Progenitor cell of endocrine pancreas (in vitro differentiated cells): ENCODE data around the gene HPS5. TPM values are rescaled to one million over a fixed set of nuclear protein-coding genes. Genes with fewer than 3 reads are reported as not detected.
"Not testable (repeated sequence)": the region's sequence is repeated elsewhere in the genome, so short reads cannot be mapped to it uniquely, and the experiment has no call there.

Source experiments
- DNase-seq: peaks from one replicate; pipeline ENCODE4 v3.0.0; 2021; ENCODE audit warnings: low spot score; ENCODE audit not compliant: unreplicated experiment
- H3K27ac Mint-ChIP-seq: 2 replicates; pipeline ENCODE4 v1.8.0; 2021; ENCODE audit warnings: mild to moderate bottlenecking, moderate library complexity, mixed read lengths
- H3K27me3 Mint-ChIP-seq: 2 replicates; pipeline ENCODE4 v1.8.0; 2021; ENCODE audit warnings: mixed read lengths
- H3K36me3 Mint-ChIP-seq: 2 replicates; pipeline ENCODE4 v1.8.0; 2022; ENCODE audit warnings: mixed read lengths; ENCODE audit not compliant: insufficient read depth
- H3K4me1 Mint-ChIP-seq: 2 replicates; pipeline ENCODE4 v1.8.0; 2021; ENCODE audit warnings: low read depth, mixed read lengths
- H3K4me3 Mint-ChIP-seq: 2 replicates; pipeline ENCODE4 v1.8.0; 2021; ENCODE audit warnings: low read depth, mild to moderate bottlenecking, moderate library complexity, mixed read lengths
- H3K9me3 Mint-ChIP-seq: 2 replicates; pipeline ENCODE4 v1.8.0; 2021; ENCODE audit warnings: low read depth, mixed read lengths
- total RNA-seq: library from RNA; stranded (reverse); gene quantifications from 2 replicates; pipeline ENCODE4 v1.2.1, GENCODE V29; 2021
- TF ChIP-seq, protein P1 (sequence below): fragments of 200-600 bp; sonication (generic); IDR thresholded peaks from one replicate; pipeline ENCODE4 v1.5.0; 2021; ENCODE audit warnings: antibody characterized with exemption, mild to moderate bottlenecking; ENCODE audit not compliant: unreplicated experiment

The HPS5 gene
- total RNA-seq, 1 donor from 2014 or later, result 17.6 TPM

DNA sequence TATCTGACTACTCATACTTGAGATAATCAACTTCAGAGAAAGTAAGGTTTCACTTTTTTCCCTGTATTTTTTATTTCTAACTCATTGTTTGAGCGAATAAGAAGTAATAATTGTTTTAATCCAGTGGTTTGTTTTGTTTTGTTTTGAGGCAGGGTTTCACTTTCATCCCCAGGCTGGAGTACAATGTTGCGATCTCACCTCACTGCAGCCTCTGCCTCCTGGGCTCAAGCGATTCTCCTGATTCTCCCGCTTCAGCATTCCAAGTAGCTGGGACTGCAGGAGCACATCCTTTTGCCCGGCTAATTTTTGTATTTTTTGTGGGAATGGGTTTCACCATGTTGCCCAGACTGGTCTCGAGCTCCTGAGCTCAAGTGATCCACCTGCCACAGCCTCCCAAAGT lies 9.0 kb upstream of the HPS5 start:
- no peak overlapping the region for H3K4me3 Mint-ChIP-seq
- no peaks in the 10 kb centered on the region for H3K9me3 Mint-ChIP-seq
- peaks cover 6% of the 10 kb centered on the region for H3K36me3 Mint-ChIP-seq
- no peak overlapping the region for H3K27ac Mint-ChIP-seq
- TF ChIP-seq, protein P1, sequence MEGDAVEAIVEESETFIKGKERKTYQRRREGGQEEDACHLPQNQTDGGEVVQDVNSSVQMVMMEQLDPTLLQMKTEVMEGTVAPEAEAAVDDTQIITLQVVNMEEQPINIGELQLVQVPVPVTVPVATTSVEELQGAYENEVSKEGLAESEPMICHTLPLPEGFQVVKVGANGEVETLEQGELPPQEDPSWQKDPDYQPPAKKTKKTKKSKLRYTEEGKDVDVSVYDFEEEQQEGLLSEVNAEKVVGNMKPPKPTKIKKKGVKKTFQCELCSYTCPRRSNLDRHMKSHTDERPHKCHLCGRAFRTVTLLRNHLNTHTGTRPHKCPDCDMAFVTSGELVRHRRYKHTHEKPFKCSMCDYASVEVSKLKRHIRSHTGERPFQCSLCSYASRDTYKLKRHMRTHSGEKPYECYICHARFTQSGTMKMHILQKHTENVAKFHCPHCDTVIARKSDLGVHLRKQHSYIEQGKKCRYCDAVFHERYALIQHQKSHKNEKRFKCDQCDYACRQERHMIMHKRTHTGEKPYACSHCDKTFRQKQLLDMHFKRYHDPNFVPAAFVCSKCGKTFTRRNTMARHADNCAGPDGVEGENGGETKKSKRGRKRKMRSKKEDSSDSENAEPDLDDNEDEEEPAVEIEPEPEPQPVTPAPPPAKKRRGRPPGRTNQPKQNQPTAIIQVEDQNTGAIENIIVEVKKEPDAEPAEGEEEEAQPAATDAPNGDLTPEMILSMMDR, result no peak
- H3K27me3 Mint-ChIP-seq, result no peaks in the 10 kb centered on the region
- no peaks in the 10 kb centered on the region for H3K4me1 Mint-ChIP-seq
- no peak for DNase-seq

DNA sequence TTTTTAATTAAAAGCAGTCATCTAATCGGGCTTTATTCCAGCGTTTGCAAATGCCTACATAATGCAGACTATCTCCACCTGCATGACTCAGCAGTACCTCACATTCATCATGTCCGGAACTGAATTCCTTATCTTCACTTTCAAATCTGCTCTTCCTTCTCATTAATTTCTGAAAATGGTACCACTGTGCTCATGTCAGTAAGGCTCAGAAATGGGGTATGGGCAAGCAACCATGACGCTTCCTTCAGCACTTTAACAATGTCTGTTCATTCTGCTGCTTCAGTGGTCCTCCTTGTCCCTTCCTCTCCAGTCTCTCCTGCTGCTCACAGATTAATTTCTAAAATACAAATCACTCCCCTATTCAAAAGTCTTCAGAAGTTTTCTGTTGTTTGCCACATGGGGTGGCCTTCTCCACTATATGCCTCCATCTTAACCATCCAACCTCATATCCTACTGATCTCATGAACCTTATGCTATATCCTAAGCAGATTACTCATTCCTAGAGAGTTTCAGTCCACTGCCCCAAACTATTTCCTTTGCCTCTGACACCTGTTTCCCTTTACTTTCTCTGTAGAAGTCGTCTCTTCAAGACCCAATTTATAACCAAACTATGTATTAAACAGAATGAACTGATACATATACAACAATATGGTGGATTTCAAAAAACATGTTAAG lies 7.4 kb upstream of the HPS5 start:
- DNase-seq, result no peak
- H3K9me3 Mint-ChIP-seq, result no peaks in the 10 kb centered on the region
- H3K4me1 Mint-ChIP-seq, result peaks cover 7% of the 10 kb centered on the region
- peaks cover 6% of the 10 kb centered on the region for H3K36me3 Mint-ChIP-seq
- H3K27me3 Mint-ChIP-seq, result no peaks in the 10 kb centered on the region
- TF ChIP-seq, protein P1, result no peak
- H3K4me3 Mint-ChIP-seq, result no peak overlapping the region
- peak overlapping the region; percentile 0 for H3K27ac Mint-ChIP-seq

DNA sequence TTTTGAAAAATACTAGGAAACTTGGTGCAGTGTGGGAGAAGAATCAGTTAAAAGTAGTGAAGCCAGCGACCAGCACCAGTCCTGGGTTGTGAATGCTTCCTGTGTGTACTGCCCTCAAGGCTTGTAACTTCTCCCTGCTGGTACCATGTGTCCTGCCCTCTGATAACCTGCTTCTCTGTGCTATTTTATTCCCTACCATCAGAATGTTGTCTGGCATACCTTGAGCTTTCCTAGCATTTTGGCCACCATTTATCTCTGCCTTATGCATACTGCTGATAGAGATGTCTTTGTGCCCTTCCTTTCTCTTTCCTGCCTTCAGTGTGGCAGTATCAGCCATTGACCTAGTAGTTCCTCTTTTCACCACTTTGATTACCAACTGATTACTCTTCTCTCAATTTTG lies 2.4 kb upstream of the HPS5 start:
- H3K36me3 Mint-ChIP-seq, result peaks cover 4% of the 10 kb centered on the region
- DNase-seq, result no peak
- no peaks in the 10 kb centered on the region for H3K27me3 Mint-ChIP-seq
- peak overlapping the region; percentile 36 for H3K4me3 Mint-ChIP-seq
- TF ChIP-seq, protein P1, result no peak
- H3K4me1 Mint-ChIP-seq, result peaks cover 33% of the 10 kb centered on the region
- H3K9me3 Mint-ChIP-seq, result no peaks in the 10 kb centered on the region
- H3K27ac Mint-ChIP-seq, result peak overlapping the region; percentile 30

DNA sequence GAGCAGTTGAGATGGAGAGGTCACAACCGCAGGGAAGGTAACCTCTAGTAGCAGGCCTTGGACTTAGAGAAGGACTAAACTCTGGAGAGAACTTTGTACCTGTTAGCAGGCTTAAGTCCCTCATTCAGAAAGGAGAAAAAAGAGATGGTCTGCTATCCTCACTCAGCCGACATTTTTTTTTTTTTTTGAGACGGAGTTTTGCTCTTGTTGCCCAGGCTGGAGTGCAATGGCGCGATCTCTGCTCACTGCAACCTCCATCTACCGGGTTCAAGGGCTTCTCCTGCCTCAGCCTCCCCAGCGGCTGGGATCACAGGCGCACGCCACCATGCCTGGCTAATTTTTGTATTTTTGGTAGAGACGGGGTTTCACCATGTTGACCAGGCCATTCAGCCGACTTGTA lies 1.9 kb upstream of the HPS5 start:
- not testable (repeated sequence) for H3K27me3 Mint-ChIP-seq, H3K36me3 Mint-ChIP-seq, H3K27ac Mint-ChIP-seq, H3K9me3 Mint-ChIP-seq, DNase-seq
- Mint-ChIP-seq H3K4me3 (peak overlapping the region; percentile 98), H3K4me1 (peaks cover 38% of the 10 kb centered on the region)

DNA sequence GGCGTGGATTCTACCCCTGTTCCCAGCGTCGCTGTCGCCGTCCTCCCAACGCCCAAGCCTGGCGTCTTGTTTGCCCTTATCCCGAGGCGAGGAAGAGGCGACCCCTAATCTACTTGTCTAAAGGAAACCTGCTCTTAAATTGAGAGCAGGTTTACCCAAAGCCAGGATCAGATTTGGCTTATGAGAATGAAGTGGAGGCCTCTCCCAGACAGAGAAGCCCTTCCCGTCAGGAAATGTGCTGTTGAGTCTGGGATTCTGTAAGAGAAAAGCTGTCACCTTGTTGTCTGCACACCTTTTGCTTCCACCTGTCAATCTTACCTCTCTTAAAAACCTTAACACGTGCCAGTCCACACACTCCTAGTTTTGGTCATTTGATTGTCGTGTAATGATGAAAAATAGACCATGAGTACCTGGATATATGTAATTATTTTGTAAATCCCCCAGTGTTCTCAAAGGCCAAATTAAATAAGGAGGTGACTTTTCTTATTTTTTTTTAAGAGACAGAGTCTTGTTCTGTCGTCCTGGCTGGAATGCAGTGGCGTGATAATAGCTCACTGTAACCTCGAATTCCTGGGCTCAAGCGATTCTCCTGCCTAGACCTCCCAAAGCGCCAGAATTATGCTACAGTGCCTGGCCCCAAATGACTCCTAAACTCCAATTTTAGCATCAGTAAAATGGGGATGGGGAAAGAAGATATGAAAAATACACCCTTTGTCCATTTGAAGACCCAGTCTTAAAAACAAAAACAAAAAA lies 1.1 kb upstream of the HPS5 start:
- no peaks in the 10 kb centered on the region for H3K27me3 Mint-ChIP-seq
- H3K9me3 Mint-ChIP-seq, result no peaks in the 10 kb centered on the region
- H3K4me1 Mint-ChIP-seq, result peaks cover 44% of the 10 kb centered on the region
- H3K36me3 Mint-ChIP-seq, result peaks cover 2% of the 10 kb centered on the region
- peak overlapping the region; percentile 98 for H3K4me3 Mint-ChIP-seq
- TF ChIP-seq, protein P1, result no peak
- no peak for DNase-seq
- H3K27ac Mint-ChIP-seq, result peak overlapping the region; percentile 100
